HepG2 (cell line): Measurements from ENCODE around the gene BLVRB. TPM values are rescaled to one million over a fixed set of nuclear protein-coding genes. Genes with fewer than 3 reads are reported as not detected.

ENCODE experiments used
- ERF ChIP-seq: IDR thresholded peaks from 2 replicates; pipeline ENCODE4 v1.6.1; 2018; ENCODE audit warnings: missing biosample characterization, missing genetic modification reagents
- HNF1B ChIP-seq: sonication (generic); formaldehyde crosslinking; IDR thresholded peaks from 2 replicates; pipeline ENCODE4 v1.5.1; 2020; ENCODE audit warnings: mild to moderate bottlenecking, moderate library complexity, missing genetic modification reagents
- KAT8 ChIP-seq: IDR thresholded peaks from 2 replicates; pipeline ENCODE4 v1.6.1; 2016; ENCODE audit warnings: missing genetic modification reagents, missing compliant biosample characterization
- KIAA2018 ChIP-seq: sonication (generic); formaldehyde crosslinking; IDR thresholded peaks from 2 replicates; pipeline ENCODE4 v1.5.0; 2020; ENCODE audit warnings: mild to moderate bottlenecking, missing genetic modification reagents, borderline replicate concordance
- MNT ChIP-seq: fragments of 450-650 bp; IDR thresholded peaks from 2 replicates; pipeline ENCODE4 v1.6.1; 2016
- SMC3 ChIP-seq: IDR thresholded peaks from 2 replicates; pipeline ENCODE4 v1.6.1; 2011; ENCODE audit warnings: low read length, improper control_type of control experiment
- SNAPC4 ChIP-seq: sonication (generic); formaldehyde crosslinking; IDR thresholded peaks from 2 replicates; pipeline ENCODE4 v1.4.0; 2020; ENCODE audit warnings: mild to moderate bottlenecking, missing genetic modification reagents
- ZNF564 ChIP-seq: sonication (generic); formaldehyde crosslinking; IDR thresholded peaks from 2 replicates; pipeline ENCODE4 v1.8.1; 2023; ENCODE audit warnings: mild to moderate bottlenecking, missing genetic modification reagents
- ZNF710 ChIP-seq: sonication (generic); formaldehyde crosslinking; IDR thresholded peaks from 2 replicates; pipeline ENCODE4 v1.5.0; 2020; ENCODE audit warnings: mild to moderate bottlenecking, missing genetic modification reagents, borderline replicate concordance
- polyA plus RNA-seq, 8 experiments: library from polyadenylated mRNA; depleted of rRNA in 3 of 8; stranded (reverse) in 7 of 8; unstranded in 1 of 8; fragments of >200 nt; fragmentation: Illumina TruSeq in 4 of 8; extraction: Trizol in 4 of 8; gene quantifications; 2 replicates each; pipeline versions ENCODE4 v1.2.1 to v1.2.3, GENCODE V29; 2011 to 2016; ENCODE audit warnings: low read depth in 4 of 8, missing spikeins in 1 of 8, mixed read lengths in 1 of 8; ENCODE audit not compliant: insufficient read depth in 1 of 8
- total RNA-seq, 5 experiments: library from RNA; depleted of rRNA; stranded (reverse); fragments of >200 nt; fragmentation: Illumina TruSeq; extraction: Trizol; gene quantifications; 2 replicates each; pipeline ENCODE4 v1.2.3, GENCODE V29; 2016; ENCODE audit warnings: low read depth in 1 of 5

BLVRB gene
- total and polyA plus RNA-seq, 2 of the 13 experiments (the other 11 are each of a cell fraction or from before 2014, with no cell fraction given) = 25.9 to 51.4 TPM

- peak; percentile 9; the same call in 1 of the 2 replicates for TF ChIP-seq ZNF710 (CRISPR knock-in tag)
- 0 out of 2 replicates have a peak, but pooled peaks have one; percentile 21 for TF ChIP-seq SNAPC4 (CRISPR knock-in tag)
- TF ChIP-seq MNT = no peak
- 0 out of 2 replicates have a peak, but pooled peaks have one; percentile 3 for TF ChIP-seq ZNF564
- TF ChIP-seq SMC3 = peak; percentile 64
- peak; percentile 5; the same call in 1 of the 2 replicates for TF ChIP-seq KAT8
- TF ChIP-seq KIAA2018 (CRISPR knock-in tag) = no peak
- peak; percentile 65; the same call in 1 of the 2 replicates for TF ChIP-seq HNF1B (CRISPR knock-in tag)
- TF ChIP-seq ERF (CRISPR knock-in tag) = 0 out of 2 replicates have a peak, but pooled peaks have one; percentile 5
Observed at GRCh38 chr19:40444825-40445312, 20.7 kb downstream of the BLVRB start (continued).
